HUES64 (cell line): ENCODE measurements around the gene SEC62. TPM values are rescaled to one million over a fixed set of nuclear protein-coding genes. Genes with fewer than 3 reads are reported as not detected.

Experiments
- H3K27ac ChIP-seq: 2 replicates; pipeline ENCODE4 v1.7.0; 2013; ENCODE audit warnings: low read depth, low read length, inconsistent platforms
- H3K27me3 ChIP-seq: 2 replicates; pipeline ENCODE4 v1.6.1; 2013; ENCODE audit warnings: mild to moderate bottlenecking, low read length; ENCODE audit not compliant: insufficient read depth
- H3K36me3 ChIP-seq: 2 replicates; pipeline ENCODE4 v1.6.1; 2013; ENCODE audit warnings: mild to moderate bottlenecking, low read length; ENCODE audit not compliant: insufficient read depth
- H3K4me1 ChIP-seq: 2 replicates; pipeline ENCODE4 v1.6.1; 2013; ENCODE audit warnings: mild to moderate bottlenecking, low read length, moderate library complexity; ENCODE audit not compliant: insufficient read depth
- H3K4me3 ChIP-seq: 2 replicates; pipeline ENCODE4 v1.5.1; 2013; ENCODE audit warnings: mild to moderate bottlenecking, low read length, moderate library complexity
- H3K9ac ChIP-seq: 2 replicates; pipeline ENCODE4 v1.6.1; 2013; ENCODE audit warnings: mild to moderate bottlenecking, low read depth, low read length
- H3K9me3 ChIP-seq: 2 replicates; pipeline ENCODE4 v1.6.1; 2013; ENCODE audit warnings: low read depth, low read length; ENCODE audit not compliant: insufficient read depth
- WGBS: fragments of 150-250, 120-280 bp; methylation state at CpG from one replicate; pipeline ENCODE4 v1.1.7; 2013; ENCODE audit warnings: missing lambda C conversion rate; 5-methylcytosine and 5-hydroxymethylcytosine counted together
- polyA plus RNA-seq, 2 experiments: library from polyadenylated mRNA; stranded (reverse); fragments of 50-300 nt; gene quantifications; one replicate each; pipeline ENCODE4 v1.2.3, GENCODE V29; 2013

SEC62 gene, protein sequence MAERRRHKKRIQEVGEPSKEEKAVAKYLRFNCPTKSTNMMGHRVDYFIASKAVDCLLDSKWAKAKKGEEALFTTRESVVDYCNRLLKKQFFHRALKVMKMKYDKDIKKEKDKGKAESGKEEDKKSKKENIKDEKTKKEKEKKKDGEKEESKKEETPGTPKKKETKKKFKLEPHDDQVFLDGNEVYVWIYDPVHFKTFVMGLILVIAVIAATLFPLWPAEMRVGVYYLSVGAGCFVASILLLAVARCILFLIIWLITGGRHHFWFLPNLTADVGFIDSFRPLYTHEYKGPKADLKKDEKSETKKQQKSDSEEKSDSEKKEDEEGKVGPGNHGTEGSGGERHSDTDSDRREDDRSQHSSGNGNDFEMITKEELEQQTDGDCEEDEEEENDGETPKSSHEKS
- polyA plus RNA-seq (2013, experiment 1 of 2): 36.4 TPM
- 44.9 TPM for polyA plus RNA-seq (2013, experiment 2 of 2)

DNA sequence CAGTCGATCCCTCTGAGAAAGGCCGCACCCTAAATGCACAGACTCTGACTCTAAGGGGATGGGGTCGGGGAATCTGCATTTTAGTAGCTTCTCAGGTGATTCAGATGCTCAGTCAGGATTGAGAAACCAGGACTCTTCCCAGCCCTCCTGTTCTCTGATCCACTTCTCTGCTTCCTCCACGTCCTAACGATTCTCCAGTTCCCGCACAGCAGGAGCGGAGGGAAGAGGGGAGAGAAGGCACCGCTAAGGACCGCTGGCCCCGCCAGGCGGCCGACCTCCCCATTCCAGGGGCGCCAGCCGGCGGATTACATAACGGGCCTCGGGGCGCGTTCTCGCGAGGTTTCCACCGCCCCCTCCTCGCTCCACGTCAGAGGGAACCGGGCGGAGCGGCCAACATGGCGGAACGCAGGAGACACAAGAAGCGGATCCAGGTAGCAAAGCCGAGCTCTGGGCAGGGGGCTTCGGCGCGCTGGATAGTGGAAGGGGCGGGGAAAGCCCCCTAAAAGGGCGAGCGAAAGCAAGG, at the start of gene SEC62:
Gene SEC62 (plus strand): TSS at position 380 of the 523 bp plus-strand sequence. CDS start 16 bp downstream, at position 396.
- WGBS: under 1% methylated on average over 37 of the region's 37 CpGs
- peak within 1 kb of the TSS; percentile 81 for H3K27ac ChIP-seq
- no peaks in the 10 kb centered on the region for H3K9me3 ChIP-seq

DNA sequence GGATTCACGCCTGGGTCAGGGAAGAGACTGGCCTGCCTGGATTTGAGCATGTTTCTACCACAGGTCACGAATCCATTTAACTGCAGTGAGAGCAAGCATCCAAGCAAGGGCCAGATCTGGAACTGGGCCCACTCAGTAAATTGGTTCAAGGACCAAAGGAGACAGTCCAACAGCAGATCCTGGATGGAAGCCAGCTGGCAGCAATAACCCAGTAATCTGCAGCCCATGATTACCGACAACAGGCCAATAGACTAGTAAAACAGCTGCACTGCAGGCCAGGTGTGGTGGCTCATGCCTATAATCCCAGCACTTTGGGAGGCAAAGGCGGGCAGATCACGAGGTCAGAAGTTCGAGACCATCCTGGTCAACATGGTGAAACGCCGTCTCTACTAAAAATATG, 43.4 kb upstream of the SEC62 start:
- Histone ChIP-seq H3K9me3 (no peaks in the 10 kb centered on the region), H3K27me3 (no peaks in the 10 kb centered on the region), H3K4me3 (no peak overlapping the region), H3K36me3 (no peaks in the 10 kb centered on the region), H3K9ac (no peak overlapping the region), H3K27ac (no peak overlapping the region), H3K4me1 (no peaks in the 10 kb centered on the region)
- WGBS: 81% methylated on average over 8 of the region's 8 CpGs

More for the DNA sequence above, at the start of gene SEC62:
- Histone ChIP-seq H3K36me3 (peaks cover 24% of the 10 kb centered on the region), H3K27me3 (no peaks in the 10 kb centered on the region), H3K4me3 (peak within 1 kb of the TSS; percentile 96), H3K4me1 (peaks cover 23% of the 10 kb centered on the region), H3K9ac (peak within 1 kb of the TSS; percentile 89)

DNA sequence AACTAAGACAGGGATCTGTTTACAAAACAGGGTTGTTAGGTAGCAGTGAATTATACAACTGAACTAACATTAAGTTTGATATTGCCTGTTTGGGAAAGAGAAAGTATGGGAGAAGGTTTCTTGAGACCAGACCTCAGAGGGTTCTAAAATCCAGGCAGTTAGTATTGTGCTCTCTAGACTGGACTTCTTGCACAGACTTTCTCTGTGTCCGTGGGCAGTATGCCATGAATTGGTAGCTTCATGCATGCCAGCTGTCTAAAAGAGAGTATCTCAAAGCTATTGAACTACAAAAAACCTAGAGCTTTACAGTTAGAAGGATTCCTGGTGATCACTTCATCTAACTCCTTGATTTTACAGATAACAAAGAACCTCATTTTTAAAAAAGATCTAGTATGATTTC, 42.8 kb upstream of the SEC62 start:
- Histone ChIP-seq H3K36me3 (no peaks in the 10 kb centered on the region), H3K27me3 (no peaks in the 10 kb centered on the region), H3K27ac (no peak overlapping the region), H3K4me3 (no peak overlapping the region), H3K9ac (no peak overlapping the region), H3K9me3 (no peaks in the 10 kb centered on the region), H3K4me1 (no peaks in the 10 kb centered on the region)
- 88% methylated on average over 1 of the region's 1 CpG for whole genome bisulfite sequencing

DNA sequence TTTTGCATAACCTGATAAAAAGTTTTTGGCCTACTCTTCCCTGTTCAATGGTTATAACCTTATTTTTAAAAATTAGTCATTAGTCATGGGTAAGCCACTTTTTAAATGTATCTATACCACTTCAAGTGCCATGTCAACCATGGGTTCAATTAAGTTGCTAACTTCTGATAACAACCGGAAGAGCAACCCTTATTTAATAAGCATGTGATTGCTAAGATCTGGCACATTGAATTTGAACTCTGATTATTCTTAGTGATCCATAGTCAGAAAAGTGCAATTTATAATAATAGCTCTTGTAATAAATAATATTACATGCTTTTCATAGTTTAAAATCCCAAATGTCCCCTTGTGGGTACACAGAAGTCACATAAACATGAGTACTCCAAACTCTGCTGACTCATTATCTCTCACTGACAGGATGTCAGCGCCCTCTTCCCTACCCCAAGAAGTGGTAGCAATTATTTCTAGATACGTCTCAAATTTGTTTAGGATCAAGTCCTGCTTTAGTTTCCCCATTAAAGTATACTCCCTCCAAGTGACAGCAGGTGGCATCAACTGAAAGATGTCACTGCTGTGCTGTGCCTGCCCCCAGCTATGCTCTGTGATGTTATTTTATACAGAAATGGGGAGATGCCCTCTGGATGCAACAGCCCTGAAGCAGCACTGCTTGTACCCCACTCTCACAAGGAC, 36.6 kb upstream of the SEC62 start:
- Histone ChIP-seq H3K27me3 (no peaks in the 10 kb centered on the region), H3K36me3 (no peaks in the 10 kb centered on the region), H3K9ac (no peak overlapping the region), H3K4me3 (no peak overlapping the region), H3K9me3 (no peaks in the 10 kb centered on the region), H3K27ac (no peak overlapping the region), H3K4me1 (no peaks in the 10 kb centered on the region)
- 89% methylated on average over 3 of the region's 3 CpGs for WGBS

DNA sequence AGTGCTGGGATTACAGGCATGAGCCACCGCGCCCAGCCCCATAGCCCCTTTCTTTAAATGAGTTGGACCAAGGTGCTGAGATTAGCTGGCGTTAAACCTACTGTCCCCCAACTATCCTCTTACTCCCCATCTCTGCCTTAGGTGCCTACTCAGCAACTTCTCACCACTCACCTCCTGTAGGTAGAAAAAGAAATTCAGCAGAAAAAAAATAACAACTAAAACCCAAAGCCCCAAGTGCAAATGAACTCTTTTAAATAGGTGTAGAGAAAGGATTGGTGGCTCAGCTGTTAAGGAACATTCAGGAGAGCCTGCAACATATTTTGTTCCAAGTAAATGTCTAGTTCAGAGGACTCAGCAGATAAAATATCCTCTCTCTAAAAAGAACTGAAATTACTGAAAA, 35.8 kb upstream of the SEC62 start:
- Histone ChIP-seq H3K36me3 (no peaks in the 10 kb centered on the region), H3K9ac (no peak overlapping the region), H3K27ac (no peak overlapping the region), H3K4me1 (no peaks in the 10 kb centered on the region), H3K4me3 (no peak overlapping the region), H3K9me3 (no peaks in the 10 kb centered on the region), H3K27me3 (no peaks in the 10 kb centered on the region)
- WGBS: 98% methylated on average over 3 of the region's 3 CpGs

DNA sequence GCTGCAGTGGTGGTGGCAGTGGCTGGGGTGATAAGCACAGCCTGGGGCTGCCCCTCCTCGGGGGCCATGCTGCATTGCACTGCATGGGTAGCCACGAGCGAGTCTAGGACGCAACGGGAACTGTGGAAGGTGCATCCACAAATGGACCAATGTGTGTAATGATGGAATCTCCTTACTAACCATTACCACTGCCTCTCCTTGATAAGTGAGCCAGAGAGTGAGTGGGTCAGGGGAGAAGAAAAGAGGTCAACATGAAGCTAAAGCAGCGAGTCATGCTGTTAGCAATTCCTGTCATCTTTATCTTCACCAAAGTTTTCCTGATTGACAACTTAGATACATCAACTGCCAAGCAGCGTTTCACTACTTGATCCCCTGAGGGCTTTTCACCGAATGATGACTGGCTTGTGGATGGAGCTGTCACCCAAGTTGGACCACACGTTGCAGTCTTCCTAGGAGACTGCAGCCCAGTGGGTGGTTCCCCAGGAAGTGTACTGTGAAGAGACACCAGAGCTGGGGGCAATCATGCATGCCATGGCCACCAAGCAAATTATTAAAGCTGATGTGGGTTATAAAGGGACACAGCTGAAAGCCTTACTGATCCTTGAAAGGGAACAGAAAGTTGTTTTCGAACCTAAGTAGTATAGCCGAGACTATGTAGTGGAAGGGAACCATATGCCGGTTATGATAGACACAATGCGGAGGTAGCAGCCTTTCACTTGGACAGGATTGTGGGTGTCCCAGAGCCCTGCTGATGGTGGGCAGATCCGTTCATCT, 34.7 kb upstream of the SEC62 start:
- Histone ChIP-seq H3K9ac (no peak overlapping the region), H3K27me3 (no peaks in the 10 kb centered on the region), H3K36me3 (no peaks in the 10 kb centered on the region), H3K4me1 (no peaks in the 10 kb centered on the region), H3K9me3 (no peaks in the 10 kb centered on the region), H3K27ac (no peak overlapping the region), H3K4me3 (no peak overlapping the region)
- WGBS: 88% methylated on average over 10 of the region's 14 CpGs

DNA sequence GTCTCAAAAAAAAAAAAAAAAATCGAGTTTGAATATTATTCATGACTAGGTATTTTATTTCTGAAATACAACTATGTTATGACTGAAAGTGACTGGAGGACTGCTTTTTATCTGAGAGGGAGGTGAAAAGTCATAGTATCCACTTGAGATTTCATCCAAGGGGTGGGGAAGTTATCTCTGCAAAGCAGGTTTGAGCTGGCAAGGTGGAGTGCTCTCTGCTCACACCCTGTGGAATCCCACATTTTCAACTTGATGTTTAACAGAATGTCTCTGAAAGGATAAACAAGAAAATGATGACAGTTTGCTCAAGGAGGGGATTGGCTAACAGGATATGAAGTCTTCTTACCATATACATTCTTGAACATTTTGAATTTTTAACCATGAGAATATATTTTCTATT, 27.3 kb upstream of the SEC62 start:
- H3K9ac ChIP-seq: no peak overlapping the region
- no peaks in the 10 kb centered on the region for H3K36me3 ChIP-seq
- H3K4me1 ChIP-seq: no peaks in the 10 kb centered on the region
- no peaks in the 10 kb centered on the region for H3K9me3 ChIP-seq
- H3K27me3 ChIP-seq: no peaks in the 10 kb centered on the region
- WGBS: no CpG with 5 or more reads among the region's 1 CpG
- H3K4me3 ChIP-seq: no peak overlapping the region
- no peak overlapping the region for H3K27ac ChIP-seq

DNA sequence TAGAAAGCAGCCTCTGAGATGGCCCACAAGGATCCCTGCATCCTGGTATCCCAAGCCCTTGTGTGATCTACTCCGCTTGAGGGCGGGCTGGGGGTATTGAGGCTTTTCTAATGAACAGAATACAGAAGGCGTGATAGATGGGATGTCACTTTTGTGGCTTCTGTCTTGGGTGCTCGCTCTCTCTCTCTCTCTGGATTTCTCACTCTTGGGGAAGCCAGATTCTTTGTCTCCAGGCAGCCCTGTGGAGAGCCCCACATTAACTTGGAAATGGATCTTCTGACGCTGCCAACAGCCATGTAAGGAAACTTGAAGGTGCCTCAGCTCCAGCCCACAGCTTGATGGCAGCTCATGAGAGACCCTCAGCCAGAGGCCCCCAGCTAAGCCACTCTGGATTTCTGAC, 26.9 kb upstream of the SEC62 start:
- H3K9me3 ChIP-seq: no peaks in the 10 kb centered on the region
- H3K4me1 ChIP-seq: no peaks in the 10 kb centered on the region
- no peak overlapping the region for H3K9ac ChIP-seq
- WGBS: 85% methylated on average over 5 of the region's 5 CpGs
- no peak overlapping the region for H3K4me3 ChIP-seq
- no peaks in the 10 kb centered on the region for H3K27me3 ChIP-seq
- no peaks in the 10 kb centered on the region for H3K36me3 ChIP-seq
- H3K27ac ChIP-seq: no peak overlapping the region

DNA sequence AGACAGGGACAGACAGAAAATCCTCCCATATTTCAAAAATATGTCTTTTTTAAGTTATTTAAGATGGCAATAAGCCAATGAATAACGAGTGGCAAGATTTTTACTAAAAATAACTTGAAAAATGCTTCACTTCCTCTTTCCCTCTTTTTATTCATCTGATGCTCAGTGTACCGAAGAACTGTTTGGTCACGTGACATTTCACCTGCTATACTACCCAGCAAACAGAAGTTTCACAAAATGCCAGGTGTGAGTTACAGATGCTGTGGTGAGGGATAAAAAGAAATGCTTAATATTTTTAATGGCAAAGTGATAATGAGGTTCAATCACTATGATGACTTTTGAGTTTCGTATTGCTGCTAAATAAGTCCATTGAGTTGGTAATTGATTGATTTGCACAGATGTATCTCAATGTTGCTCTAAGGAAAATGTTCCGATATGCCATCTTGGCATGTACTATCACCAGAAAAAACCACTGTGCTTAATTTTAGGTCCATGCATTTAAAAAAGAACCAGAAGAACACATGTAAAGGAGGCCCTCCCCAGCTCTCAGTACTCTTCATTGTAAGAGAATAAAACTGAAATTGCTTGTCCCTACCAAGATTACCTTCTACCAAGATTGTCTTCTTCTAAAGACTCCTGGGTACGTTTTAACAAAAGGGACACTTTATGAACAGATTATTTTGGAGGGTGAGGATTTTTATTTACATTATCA, 26.0 kb upstream of the SEC62 start:
- Histone ChIP-seq H3K36me3 (no peaks in the 10 kb centered on the region), H3K4me1 (no peaks in the 10 kb centered on the region), H3K4me3 (no peak overlapping the region), H3K27me3 (no peaks in the 10 kb centered on the region), H3K9ac (no peak overlapping the region), H3K27ac (no peak overlapping the region), H3K9me3 (no peaks in the 10 kb centered on the region)
- WGBS: 93% methylated on average over 5 of the region's 6 CpGs

DNA sequence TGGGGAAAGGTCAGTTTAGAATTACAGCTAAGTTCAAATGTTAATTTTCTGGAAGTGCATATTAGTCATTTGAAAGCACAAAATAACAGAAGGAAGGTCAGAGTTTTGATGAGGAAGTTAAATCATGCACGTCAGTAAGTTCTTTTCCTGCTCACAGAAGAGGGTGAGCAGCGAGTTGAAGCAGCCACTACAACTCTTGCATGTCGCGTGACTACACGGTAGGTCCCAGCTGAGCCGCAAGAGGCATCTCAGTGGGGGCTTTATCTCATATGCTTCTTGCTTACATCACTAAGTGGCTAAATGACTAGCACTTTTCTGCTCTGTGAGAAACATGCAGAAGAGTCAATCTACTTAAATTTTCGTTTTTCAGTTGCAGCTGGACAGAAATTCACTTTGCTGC, 21.3 kb upstream of the SEC62 start:
- no peak overlapping the region for H3K9ac ChIP-seq

More for the DNA sequence above, 21.3 kb upstream of the SEC62 start:
- WGBS: 86% methylated on average over 7 of the region's 7 CpGs
- H3K36me3 ChIP-seq: no peaks in the 10 kb centered on the region
- no peaks in the 10 kb centered on the region for H3K27me3 ChIP-seq
- H3K4me3 ChIP-seq: no peak overlapping the region
- H3K9me3 ChIP-seq: no peaks in the 10 kb centered on the region
- H3K27ac ChIP-seq: no peak overlapping the region
- H3K4me1 ChIP-seq: no peaks in the 10 kb centered on the region
